Measurements from ENCODE around the gene EDEM1. TPM values are rescaled to one million over a fixed set of nuclear protein-coding genes. Genes with fewer than 3 reads are reported as not detected.
A peak's percentile ranks its signal among the peaks of the same experiment; 100 is the strongest.

EDEM1 gene
- total and polyA plus RNA-seq, 10 of the 15 experiments (the other 5 are each of a cell fraction or from before 2014, with no cell fraction given) = 18.9 to 138 (median 57.5) TPM

DNA sequence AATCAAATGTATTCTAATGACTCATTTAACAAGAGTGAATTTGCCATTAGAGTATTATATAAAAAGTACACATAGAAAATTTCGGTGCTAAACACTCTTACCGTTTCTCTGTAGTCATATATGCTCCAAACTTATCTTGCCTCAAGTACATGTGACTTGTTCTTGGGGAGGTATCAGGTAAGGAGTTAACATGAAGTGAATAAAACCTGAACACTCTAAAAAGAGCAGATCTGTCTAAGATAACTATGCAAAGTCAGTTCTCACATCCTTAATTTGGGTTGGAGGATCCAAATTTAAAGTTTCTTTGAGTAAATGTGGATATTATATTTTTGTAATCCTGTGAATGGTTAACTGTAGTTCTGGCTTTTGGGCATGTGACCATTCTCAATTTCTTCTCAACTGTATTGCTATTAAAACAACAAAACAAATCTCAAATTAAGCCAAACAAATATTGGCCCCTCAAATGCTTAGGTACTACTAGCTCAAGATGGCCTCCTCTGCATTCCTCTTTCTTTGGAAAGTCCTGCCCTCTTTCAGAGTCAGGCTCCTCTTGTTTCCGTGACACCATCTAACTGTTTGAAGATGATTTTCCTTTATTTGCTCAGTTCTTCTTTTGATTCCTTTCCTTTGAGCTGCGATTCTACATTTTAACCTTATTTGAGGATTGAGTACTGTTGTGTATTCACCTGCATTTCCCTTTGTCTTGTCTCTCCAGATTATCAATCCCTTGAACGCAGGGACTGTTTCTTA is 4.2 kb downstream of the EDEM1 start:
- in situ Hi-C loops (cut with MboI) (loop anchor here (10.0 kb wide), 2 partner anchors 357 to 687 kb away; no protein-coding TSS in a partner anchor), intact Hi-C loops (cut with micrococcal nuclease; ENCODE audit: unreplicated experiment) (loop anchor here (2.0 to 10.0 kb wide), 2 partner anchors 177 to 361 kb away; no protein-coding TSS in a partner anchor)
- H3K4me2 ChIP-seq (ENCODE audit: control insufficient read depth, insufficient read depth) = peak overlapping the region; percentile 56
- H3K36me3 ChIP-seq (ENCODE audit: control insufficient read depth in 2 of 2, insufficient read depth in 2 of 2, low read length in 1 of 2) = peaks cover 0 to 25% of the 10 kb centered on the region in 2 experiments; a peak in 2 of 4 replicates
- H3K4me3 ChIP-seq = peak overlapping the region; percentile 70
- H3K9ac ChIP-seq (ENCODE audit: control insufficient read depth, insufficient read depth, low read length) = peak overlapping the region; percentile 81
- peaks cover 29% of the 10 kb centered on the region for H3K4me1 ChIP-seq (ENCODE audit: control insufficient read depth, insufficient read depth, low read length)
- ChIA-PET CTCF (interaction anchor here (1.0 to 18.8 kb wide), 6 partner anchors 8 to 106 kb away, joined by 3 to 163 read pairs (median 10); partner anchors contain the start of genes ARL8B and EDEM1), RAD21 (ENCODE audit: unreplicated experiment) (interaction anchor here (0.7 to 9.1 kb wide), 8 partner anchors 9 to 207 kb away, joined by 3 to 93 read pairs (median 6); no protein-coding TSS in a partner anchor), POLR2A (interaction anchor here (2.7 to 8.0 kb wide), 4 partner anchors 10 to 67 kb away, joined by 8 to 67 read pairs (median 21); no protein-coding TSS in a partner anchor), SMC1A (ENCODE audit: uncharacterized antibody, unreplicated experiment) (interaction anchor here (0.7 to 20.1 kb wide), 16 partner anchors 7 to 698 kb away, joined by 3 to 284 read pairs (median 4); partner anchors contain the start of gene EDEM1)
- H4K20me1 ChIP-seq (ENCODE audit: control insufficient read depth, insufficient read depth) = no peaks in the 10 kb centered on the region
- DNase-seq (ENCODE audit: low read depth, low spot score) = no peak
- no peak for ATAC-seq
- H3K27me3 ChIP-seq (replicated peaks in 1 of 2; ENCODE audit: control insufficient read depth in 2 of 2, insufficient read depth in 2 of 2, low read length in 1 of 2) = no peaks in the 10 kb centered on the region
- 2% methylated on average over 5 of the region's 5 CpGs for WGBS (ENCODE audit: insufficient coverage, insufficient replicate concordance, low lambda C conversion rate, missing lambda C conversion rate)
- BruUV-seq (replicated peaks) = no TSS peak
- H3K79me2 ChIP-seq (ENCODE audit: control insufficient read depth, insufficient read depth, low read length) = peaks cover 95% of the 10 kb centered on the region
- no peaks in the 10 kb centered on the region for H3K9me3 ChIP-seq (replicated peaks; ENCODE audit: control insufficient read depth, insufficient read depth, low read length)
- no peak overlapping the region for H2AFZ ChIP-seq (ENCODE audit: control insufficient read depth, low read depth, low read length)
- peak; percentile 31 for FAIRE-seq
- peak overlapping the region; percentile 96 for H3K27ac ChIP-seq (ENCODE audit: control insufficient read depth, insufficient read depth)
- TF ChIP-seq JUNB (IDR thresholded peaks at IDR 0.05) (no peak), PML (IDR thresholded peaks at IDR 0.05; ENCODE audit: low read length) (peak; percentile 37; the same call in 1 of the 2 replicates), IKZF2 (IDR thresholded peaks at IDR 0.05) (peak in 1 of 2 experiments; percentile 52; a peak in 2 of 4 replicates), CBFB (IDR thresholded peaks at IDR 0.05; ENCODE audit: low read depth) (no peak), NRF1 (conservative IDR thresholded peaks at IDR 0.05; ENCODE audit: low read depth, low read length) (no peak), NBN (IDR thresholded peaks at IDR 0.05) (0 out of 2 replicates have a peak, but pooled peaks have one; percentile 40), ETV6 (conservative IDR thresholded peaks at IDR 0.05 in 1 of 2, IDR thresholded peaks at IDR 0.05 in 1 of 2; ENCODE audit: borderline replicate concordance in 1 of 2, low read depth in 1 of 2) (no peak), POLR2AphosphoS5 (IDR thresholded peaks at IDR 0.05; ENCODE audit: low read length) (peak; percentile 51; the same call in 1 of the 2 replicates), GABPA (IDR thresholded peaks at IDR 0.05; ENCODE audit: low read depth) (no peak), SMARCA5 (IDR thresholded peaks at IDR 0.05) (no peak), FOXM1 (IDR thresholded peaks at IDR 0.05; ENCODE audit: low read depth, low read length) (peak; percentile 20; the same call in 1 of the 2 replicates), ATF7 (IDR thresholded peaks at IDR 0.05; ENCODE audit: low read depth) (0 out of 2 replicates have a peak, but pooled peaks have one; percentile 12)
- TF ChIP-seq, protein P1, sequence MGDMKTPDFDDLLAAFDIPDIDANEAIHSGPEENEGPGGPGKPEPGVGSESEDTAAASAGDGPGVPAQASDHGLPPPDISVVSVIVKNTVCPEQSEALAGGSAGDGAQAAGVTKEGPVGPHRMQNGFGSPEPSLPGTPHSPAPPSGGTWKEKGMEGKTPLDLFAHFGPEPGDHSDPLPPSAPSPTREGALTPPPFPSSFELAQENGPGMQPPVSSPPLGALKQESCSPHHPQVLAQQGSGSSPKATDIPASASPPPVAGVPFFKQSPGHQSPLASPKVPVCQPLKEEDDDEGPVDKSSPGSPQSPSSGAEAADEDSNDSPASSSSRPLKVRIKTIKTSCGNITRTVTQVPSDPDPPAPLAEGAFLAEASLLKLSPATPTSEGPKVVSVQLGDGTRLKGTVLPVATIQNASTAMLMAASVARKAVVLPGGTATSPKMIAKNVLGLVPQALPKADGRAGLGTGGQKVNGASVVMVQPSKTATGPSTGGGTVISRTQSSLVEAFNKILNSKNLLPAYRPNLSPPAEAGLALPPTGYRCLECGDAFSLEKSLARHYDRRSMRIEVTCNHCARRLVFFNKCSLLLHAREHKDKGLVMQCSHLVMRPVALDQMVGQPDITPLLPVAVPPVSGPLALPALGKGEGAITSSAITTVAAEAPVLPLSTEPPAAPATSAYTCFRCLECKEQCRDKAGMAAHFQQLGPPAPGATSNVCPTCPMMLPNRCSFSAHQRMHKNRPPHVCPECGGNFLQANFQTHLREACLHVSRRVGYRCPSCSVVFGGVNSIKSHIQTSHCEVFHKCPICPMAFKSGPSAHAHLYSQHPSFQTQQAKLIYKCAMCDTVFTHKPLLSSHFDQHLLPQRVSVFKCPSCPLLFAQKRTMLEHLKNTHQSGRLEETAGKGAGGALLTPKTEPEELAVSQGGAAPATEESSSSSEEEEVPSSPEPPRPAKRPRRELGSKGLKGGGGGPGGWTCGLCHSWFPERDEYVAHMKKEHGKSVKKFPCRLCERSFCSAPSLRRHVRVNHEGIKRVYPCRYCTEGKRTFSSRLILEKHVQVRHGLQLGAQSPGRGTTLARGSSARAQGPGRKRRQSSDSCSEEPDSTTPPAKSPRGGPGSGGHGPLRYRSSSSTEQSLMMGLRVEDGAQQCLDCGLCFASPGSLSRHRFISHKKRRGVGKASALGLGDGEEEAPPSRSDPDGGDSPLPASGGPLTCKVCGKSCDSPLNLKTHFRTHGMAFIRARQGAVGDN (IDR thresholded peaks at IDR 0.05) = peak; percentile 12; the same call in 1 of the 2 replicates
- TF ChIP-seq, protein P2, sequence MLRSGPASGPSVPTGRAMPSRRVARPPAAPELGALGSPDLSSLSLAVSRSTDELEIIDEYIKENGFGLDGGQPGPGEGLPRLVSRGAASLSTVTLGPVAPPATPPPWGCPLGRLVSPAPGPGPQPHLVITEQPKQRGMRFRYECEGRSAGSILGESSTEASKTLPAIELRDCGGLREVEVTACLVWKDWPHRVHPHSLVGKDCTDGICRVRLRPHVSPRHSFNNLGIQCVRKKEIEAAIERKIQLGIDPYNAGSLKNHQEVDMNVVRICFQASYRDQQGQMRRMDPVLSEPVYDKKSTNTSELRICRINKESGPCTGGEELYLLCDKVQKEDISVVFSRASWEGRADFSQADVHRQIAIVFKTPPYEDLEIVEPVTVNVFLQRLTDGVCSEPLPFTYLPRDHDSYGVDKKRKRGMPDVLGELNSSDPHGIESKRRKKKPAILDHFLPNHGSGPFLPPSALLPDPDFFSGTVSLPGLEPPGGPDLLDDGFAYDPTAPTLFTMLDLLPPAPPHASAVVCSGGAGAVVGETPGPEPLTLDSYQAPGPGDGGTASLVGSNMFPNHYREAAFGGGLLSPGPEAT (IDR thresholded peaks at IDR 0.05; ENCODE audit: low read depth) = peak; percentile 35; the same call in 1 of the 2 replicates
- TF ChIP-seq, protein P3, sequence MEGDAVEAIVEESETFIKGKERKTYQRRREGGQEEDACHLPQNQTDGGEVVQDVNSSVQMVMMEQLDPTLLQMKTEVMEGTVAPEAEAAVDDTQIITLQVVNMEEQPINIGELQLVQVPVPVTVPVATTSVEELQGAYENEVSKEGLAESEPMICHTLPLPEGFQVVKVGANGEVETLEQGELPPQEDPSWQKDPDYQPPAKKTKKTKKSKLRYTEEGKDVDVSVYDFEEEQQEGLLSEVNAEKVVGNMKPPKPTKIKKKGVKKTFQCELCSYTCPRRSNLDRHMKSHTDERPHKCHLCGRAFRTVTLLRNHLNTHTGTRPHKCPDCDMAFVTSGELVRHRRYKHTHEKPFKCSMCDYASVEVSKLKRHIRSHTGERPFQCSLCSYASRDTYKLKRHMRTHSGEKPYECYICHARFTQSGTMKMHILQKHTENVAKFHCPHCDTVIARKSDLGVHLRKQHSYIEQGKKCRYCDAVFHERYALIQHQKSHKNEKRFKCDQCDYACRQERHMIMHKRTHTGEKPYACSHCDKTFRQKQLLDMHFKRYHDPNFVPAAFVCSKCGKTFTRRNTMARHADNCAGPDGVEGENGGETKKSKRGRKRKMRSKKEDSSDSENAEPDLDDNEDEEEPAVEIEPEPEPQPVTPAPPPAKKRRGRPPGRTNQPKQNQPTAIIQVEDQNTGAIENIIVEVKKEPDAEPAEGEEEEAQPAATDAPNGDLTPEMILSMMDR (IDR thresholded peaks at IDR 0.05 in 2 of 3, conservative IDR thresholded peaks at IDR 0.05 in 1 of 3; ENCODE audit: control insufficient read depth in 2 of 3, extremely low read depth in 1 of 3, insufficient read depth in 1 of 3, low read depth in 3 of 3, low read length in 3 of 3) = no peak

Measured in GM12878 (cell line).